ENCODE measurements around the gene B4GALT1.

Gene B4GALT1

GRCh38 chr9:33117306-33117705 is 49.8 kb downstream of the B4GALT1 start:
- DNase-seq = no peak

- DNase-seq = no peak
Observed at GRCh38 chr9:33116860-33117259, 50.3 kb downstream of the B4GALT1 start.

GRCh38 chr9:33114746-33115145 is 52.4 kb downstream of the B4GALT1 start:
- DNase-seq = no peak

GRCh38 chr9:33113799-33114547 is 53.2 kb downstream of the B4GALT1 start:
- DNase-seq = no peak

GRCh38 chr9:33112094-33112493 is 55.0 kb downstream of the B4GALT1 start:
- DNase-seq = no peak

GRCh38 chr9:33111631-33112030 is 55.5 kb downstream of the B4GALT1 start:
- DNase-seq = no peak

GRCh38 chr9:33110686-33111085 is 56.5 kb downstream of the B4GALT1 start:
- no peak for DNase-seq

- DNase-seq = no peak
Observed at GRCh38 chr9:33109850-33110595, 57.1 kb downstream of the B4GALT1 start.

GRCh38 chr9:33109097-33109496 is 58.0 kb downstream of the B4GALT1 start:
- no peak for DNase-seq

- DNase-seq = no peak
Observed at GRCh38 chr9:33108472-33108871, 58.7 kb downstream of the B4GALT1 start.

- no peak for DNase-seq
Observed at GRCh38 chr9:33107762-33108161, 59.4 kb downstream of the B4GALT1 start.

GRCh38 chr9:33106827-33107621 is 60.1 kb downstream of the B4GALT1 start:
- DNase-seq = no peak

- DNase-seq = no peak
Observed at GRCh38 chr9:33106372-33106771, 60.8 kb downstream of the B4GALT1 start.

GRCh38 chr9:33105959-33106358 is 61.2 kb downstream of the B4GALT1 start:
- DNase-seq = no peak

- DNase-seq = no peak
Observed at GRCh38 chr9:33105504-33105903, 61.6 kb downstream of the B4GALT1 start.

GRCh38 chr9:33104401-33104800 is 62.7 kb downstream of the B4GALT1 start:
- no peak for DNase-seq

GRCh38 chr9:33103501-33104281 is 63.4 kb downstream of the B4GALT1 start:
- DNase-seq = no peak

- no peak for DNase-seq
Observed at GRCh38 chr9:33102551-33103210, 64.5 kb downstream of the B4GALT1 start.

- DNase-seq = no peak
Observed at GRCh38 chr9:33101104-33101951, 65.8 kb downstream of the B4GALT1 start.

GRCh38 chr9:33099754-33100153 is 67.4 kb downstream of the B4GALT1 start:
- no peak for DNase-seq

- DNase-seq = no peak
Observed at GRCh38 chr9:33097192-33097591, 69.9 kb downstream of the B4GALT1 start.

All from NCI-H524 treated with DMSO at 0.1 percent for 48 hours (cell line).